ENCODE results near the gene PCGF1. TPM values are rescaled to one million over a fixed set of nuclear protein-coding genes. Genes with fewer than 3 reads are reported as not detected.
"Not testable (repeated sequence)": the region's sequence is repeated elsewhere in the genome, so short reads cannot be mapped to it uniquely, and the experiment has no call there.

Gene PCGF1
- total RNA-seq, 1 experiment from 2014 or later, result 19.3 TPM

- Histone ChIP-seq H3K9me3 (replicated peaks) (no peaks in the 10 kb centered on the region), H3K4me1 (replicated peaks) (peaks cover 8% of the 10 kb centered on the region), H3K27me3 (replicated peaks) (peaks cover 13% of the 10 kb centered on the region), H3K4me3 (no peak overlapping the region), H3K27ac (no peak overlapping the region), H3K36me3 (peaks cover 42% of the 10 kb centered on the region)
- DNase-seq (ENCODE audit: low read depth in 1 of 2, low spot score in 2 of 2), result no peak
Observed at GRCh38 chr2:74493546-74493945, 13.9 kb downstream of the PCGF1 start.

- no peak overlapping the region for H3K27ac ChIP-seq
- H3K9me3 ChIP-seq (replicated peaks), result no peaks in the 10 kb centered on the region
- H3K27me3 ChIP-seq (replicated peaks), result no peaks in the 10 kb centered on the region
- peaks cover 52% of the 10 kb centered on the region for H3K36me3 ChIP-seq
- no peaks in the 10 kb centered on the region for H3K4me1 ChIP-seq (replicated peaks)
- H3K4me3 ChIP-seq, result no peak overlapping the region
- no peak for DNase-seq (ENCODE audit: low read depth in 1 of 2, low spot score in 2 of 2)
Observed at GRCh38 chr2:74491648-74492544, 15.6 kb downstream of the PCGF1 start.

- peaks cover 63% of the 10 kb centered on the region for H3K36me3 ChIP-seq
- H3K27me3 ChIP-seq (replicated peaks), result no peaks in the 10 kb centered on the region
- no peaks in the 10 kb centered on the region for H3K9me3 ChIP-seq (replicated peaks)
- no peak overlapping the region for H3K27ac ChIP-seq
- no peak overlapping the region for H3K4me3 ChIP-seq
- no peaks in the 10 kb centered on the region for H3K4me1 ChIP-seq (replicated peaks)
- DNase-seq (ENCODE audit: low read depth in 1 of 2, low spot score in 2 of 2), result no peak
Observed at GRCh38 chr2:74489906-74490305, 17.6 kb downstream of the PCGF1 start.

GRCh38 chr2:74488643-74489481 lies 18.6 kb downstream of the PCGF1 start:
- no peak overlapping the region for H3K27ac ChIP-seq
- no peaks in the 10 kb centered on the region for H3K27me3 ChIP-seq (replicated peaks)
- H3K36me3 ChIP-seq, result peaks cover 57% of the 10 kb centered on the region
- H3K9me3 ChIP-seq (replicated peaks), result no peaks in the 10 kb centered on the region
- DNase-seq (ENCODE audit: low read depth in 1 of 2, low spot score in 2 of 2), result no peak
- no peaks in the 10 kb centered on the region for H3K4me1 ChIP-seq (replicated peaks)
- H3K4me3 ChIP-seq, result no peak overlapping the region

GRCh38 chr2:74486141-74486540 lies 21.4 kb downstream of the PCGF1 start:
- Histone ChIP-seq H3K9me3 (replicated peaks) (0 out of 2 replicates have a peak, but pooled peaks cover 4% of the 10 kb centered on the region), H3K27ac (no peak overlapping the region), H3K27me3 (replicated peaks) (no peaks in the 10 kb centered on the region), H3K36me3 (peaks cover 49% of the 10 kb centered on the region), H3K4me1 (replicated peaks) (peaks cover 15% of the 10 kb centered on the region), H3K4me3 (no peak overlapping the region)
- DNase-seq (ENCODE audit: low read depth in 1 of 2, low spot score in 2 of 2), result no peak

- not testable (repeated sequence) for H3K9me3 ChIP-seq (replicated peaks); H3K27ac ChIP-seq; DNase-seq (ENCODE audit: low read depth in 1 of 2, low spot score in 2 of 2); H3K27me3 ChIP-seq (replicated peaks)
- peaks cover 16% of the 10 kb centered on the region for H3K4me1 ChIP-seq (replicated peaks)
- peaks cover 51% of the 10 kb centered on the region for H3K36me3 ChIP-seq
- H3K4me3 ChIP-seq, result peak overlapping the region; percentile 76
Observed at GRCh38 chr2:74483675-74484164, 23.8 kb downstream of the PCGF1 start.

GRCh38 chr2:74482801-74483674 lies 24.5 kb downstream of the PCGF1 start, which contains the start of the genes CCDC142 and TTC31:
CCDC142 (minus strand) TSS chr2:74482998; CDS start chr2:74482837, 161 bp downstream.
TTC31 (plus strand) TSS chr2:74483081; CDS start chr2:74483096, 15 bp downstream.
- peaks cover 16% of the 10 kb centered on the region for H3K4me1 ChIP-seq (replicated peaks)
- peak within 1 kb of the TSS; percentile 70 for H3K27ac ChIP-seq
- 0 out of 2 replicates have a peak, but pooled peaks cover 4% of the 10 kb centered on the region for H3K9me3 ChIP-seq (replicated peaks)
- peak within 1 kb of the TSS; percentile 76 for H3K4me3 ChIP-seq
- peak; percentile 96 to 99 for DNase-seq (ENCODE audit: low read depth in 1 of 2, low spot score in 2 of 2)
- H3K36me3 ChIP-seq, result peaks cover 45% of the 10 kb centered on the region
- no peaks in the 10 kb centered on the region for H3K27me3 ChIP-seq (replicated peaks)

- Histone ChIP-seq H3K27ac (peak overlapping the region; percentile 70), H3K4me1 (replicated peaks) (peaks cover 16% of the 10 kb centered on the region), H3K36me3 (peaks cover 45% of the 10 kb centered on the region), H3K27me3 (replicated peaks) (no peaks in the 10 kb centered on the region), H3K9me3 (replicated peaks) (0 out of 2 replicates have a peak, but pooled peaks cover 4% of the 10 kb centered on the region), H3K4me3 (peak overlapping the region; percentile 76)
- peak in 1 of 2 experiments; percentile 69 for DNase-seq (ENCODE audit: low read depth in 1 of 2, low spot score in 2 of 2)
Observed at GRCh38 chr2:74481961-74482800, 25.3 kb downstream of the PCGF1 start.

- H3K27ac ChIP-seq, result no peak overlapping the region
- peaks cover 44% of the 10 kb centered on the region for H3K36me3 ChIP-seq
- H3K27me3 ChIP-seq (replicated peaks), result no peaks in the 10 kb centered on the region
- H3K4me1 ChIP-seq (replicated peaks), result peaks cover 16% of the 10 kb centered on the region
- peak overlapping the region; percentile 76 for H3K4me3 ChIP-seq
- no peak for DNase-seq (ENCODE audit: low read depth in 1 of 2, low spot score in 2 of 2)
- 0 out of 2 replicates have a peak, but pooled peaks cover 4% of the 10 kb centered on the region for H3K9me3 ChIP-seq (replicated peaks)
Observed at GRCh38 chr2:74481431-74481830, 26.1 kb downstream of the PCGF1 start.

GRCh38 chr2:74474899-74475298 lies 32.6 kb downstream of the PCGF1 start:
- no peak for DNase-seq (ENCODE audit: low read depth in 1 of 2, low spot score in 2 of 2)
- H3K27me3 ChIP-seq (replicated peaks), result no peaks in the 10 kb centered on the region
- no peaks in the 10 kb centered on the region for H3K9me3 ChIP-seq (replicated peaks)
- H3K36me3 ChIP-seq, result peaks cover 38% of the 10 kb centered on the region
- H3K4me1 ChIP-seq (replicated peaks), result peaks cover 13% of the 10 kb centered on the region
- no peak overlapping the region for H3K27ac ChIP-seq
- no peak overlapping the region for H3K4me3 ChIP-seq

GRCh38 chr2:74474481-74474880 lies 33.0 kb downstream of the PCGF1 start:
- H3K4me1 ChIP-seq (replicated peaks), result peaks cover 13% of the 10 kb centered on the region
- H3K4me3 ChIP-seq, result no peak overlapping the region
- H3K9me3 ChIP-seq (replicated peaks), result no peaks in the 10 kb centered on the region
- no peak for DNase-seq (ENCODE audit: low read depth in 1 of 2, low spot score in 2 of 2)
- H3K27ac ChIP-seq, result no peak overlapping the region
- H3K27me3 ChIP-seq (replicated peaks), result no peaks in the 10 kb centered on the region
- peaks cover 36% of the 10 kb centered on the region for H3K36me3 ChIP-seq

GRCh38 chr2:74472945-74473258 lies 34.6 kb downstream of the PCGF1 start:
- no peak for DNase-seq (ENCODE audit: low read depth in 1 of 2, low spot score in 2 of 2)
- Histone ChIP-seq H3K27ac (peak overlapping the region; percentile 54), H3K9me3 (replicated peaks) (no peaks in the 10 kb centered on the region), H3K4me1 (replicated peaks) (peaks cover 13% of the 10 kb centered on the region), H3K4me3 (peak overlapping the region; percentile 53), H3K27me3 (replicated peaks) (no peaks in the 10 kb centered on the region), H3K36me3 (peaks cover 36% of the 10 kb centered on the region)

All from SJSA1 (cell line).